ENCODE results near the gene ABCG1. TPM values are rescaled to one million over a fixed set of nuclear protein-coding genes. Genes with fewer than 3 reads are reported as not detected.
"Not testable (repeated sequence)": the region's sequence is repeated elsewhere in the genome, so short reads cannot be mapped to it uniquely, and the experiment has no call there.

Gene ABCG1
- polyA plus RNA-seq, 3 donors = 3.4 to 11.2 (median 10.9) TPM

GRCh38 chr21:42292563-42293142 lies 73.7 kb downstream of the ABCG1 start:
- not testable (repeated sequence) for H3K27ac ChIP-seq (ENCODE audit: low read depth, low read length)

DNA sequence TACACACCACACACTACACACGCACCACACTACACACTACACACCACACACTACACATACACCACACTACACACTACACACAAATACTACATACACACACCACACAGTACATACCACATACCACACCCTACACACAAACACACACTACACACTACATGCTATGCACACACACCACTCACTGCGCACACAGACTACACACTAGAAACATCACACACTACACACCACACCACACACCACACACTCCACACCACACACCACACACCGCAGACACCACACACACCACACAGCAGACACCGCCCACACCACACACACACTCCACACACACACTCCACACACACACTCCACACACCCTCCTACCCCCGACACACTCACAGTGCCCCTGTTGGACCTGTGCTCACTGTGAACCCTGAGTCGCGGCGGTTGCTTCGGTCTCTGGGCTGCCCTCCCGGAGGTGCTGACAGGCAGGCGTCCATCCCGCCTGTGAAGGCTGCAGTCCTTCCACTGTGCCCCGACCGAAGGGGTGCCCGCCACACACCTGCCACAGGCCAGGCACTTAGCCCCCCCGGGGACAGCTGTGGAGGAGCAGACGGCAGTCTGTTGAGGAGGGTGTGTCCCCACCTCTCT lies 74.8 kb downstream of the ABCG1 start:
- 92 to 93% (median 92%) methylated on average over 17 of the region's 17 CpGs for WGBS, 3 donors
- H3K27ac ChIP-seq (ENCODE audit: low read depth, low read length) = no peak overlapping the region

More at GRCh38 chr21:42292563-42293142, 73.7 kb downstream of the ABCG1 start:
- WGBS, 3 donors = 91 to 97% (median 95%) methylated on average over 4 of the region's 4 CpGs

- 85 to 92% (median 89%) methylated on average over 22 of the region's 22 CpGs for WGBS, 3 donors
- no peak overlapping the region for H3K27ac ChIP-seq (ENCODE audit: low read depth, low read length)
Measured at GRCh38 chr21:42294273-42294880, 75.4 kb downstream of the ABCG1 start.

DNA sequence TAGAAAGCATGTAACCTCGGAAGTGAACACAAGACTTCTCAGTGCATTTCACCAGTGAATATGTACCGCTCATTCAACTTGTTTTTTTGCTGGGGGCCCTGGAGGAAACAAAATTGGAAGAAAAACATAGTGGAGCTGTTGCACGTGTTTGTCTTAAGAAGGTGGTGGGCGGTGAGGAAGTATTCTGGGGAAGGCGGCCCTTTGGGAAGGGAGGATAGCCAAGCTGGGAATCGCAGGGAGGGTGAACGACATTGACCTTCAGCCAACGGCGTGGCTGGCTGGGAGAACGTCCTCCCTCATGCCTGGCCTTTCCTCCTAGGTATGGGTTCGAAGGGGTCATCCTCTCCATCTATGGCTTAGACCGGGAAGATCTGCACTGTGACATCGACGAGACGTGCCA lies 76.9 kb downstream of the ABCG1 start:
- 79 to 82% (median 81%) methylated on average over 15 of the region's 15 CpGs for WGBS, 3 donors
- H3K27ac ChIP-seq (ENCODE audit: low read depth, low read length) = no peak overlapping the region

GRCh38 chr21:42296501-42296900 lies 77.6 kb downstream of the ABCG1 start:
- no peak overlapping the region for H3K27ac ChIP-seq (ENCODE audit: low read depth, low read length)
- 84 to 90% (median 87%) methylated on average over 7 of the region's 7 CpGs for whole genome bisulfite sequencing, 3 donors

GRCh38 chr21:42297377-42297776 lies 78.4 kb downstream of the ABCG1 start:
- no peak overlapping the region for H3K27ac ChIP-seq (ENCODE audit: low read depth, low read length)
- WGBS, 3 donors = 69 to 87% (median 85%) methylated on average over 9 of the region's 9 CpGs

DNA sequence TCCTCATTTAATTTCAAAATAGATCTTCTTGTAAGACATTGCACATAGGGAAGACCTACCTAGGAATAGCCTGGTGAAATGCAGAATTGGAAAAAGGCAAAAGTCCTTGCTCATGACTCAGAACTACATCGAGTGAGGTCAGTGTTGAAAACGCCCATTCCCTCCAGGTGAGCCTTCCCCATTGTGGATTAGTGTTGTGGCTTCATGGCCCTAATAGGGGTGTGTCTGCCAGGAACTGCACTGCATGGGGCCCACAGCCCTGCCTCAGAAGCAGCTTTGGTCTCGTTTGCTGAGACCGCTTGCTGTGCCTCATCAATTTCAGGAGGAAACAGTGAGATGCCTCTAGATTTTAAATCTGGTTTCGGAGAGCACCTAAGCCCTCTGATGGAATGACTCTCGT lies 79.3 kb downstream of the ABCG1 start:
- 71 to 83% (median 77%) methylated on average over 6 of the region's 6 CpGs for WGBS, 3 donors

GRCh38 chr21:42298657-42299056 lies 79.7 kb downstream of the ABCG1 start:
- no peak overlapping the region for H3K27ac ChIP-seq (ENCODE audit: low read depth, low read length)

More for the DNA sequence above, 79.3 kb downstream of the ABCG1 start:
- no peak overlapping the region for H3K27ac ChIP-seq (ENCODE audit: low read depth, low read length)

GRCh38 chr21:42299324-42300044 lies 80.5 kb downstream of the ABCG1 start:
- 54 to 76% (median 57%) methylated on average over 20 of the region's 20 CpGs for WGBS, 3 donors
- no peak overlapping the region for H3K27ac ChIP-seq (ENCODE audit: low read depth, low read length)

More at GRCh38 chr21:42298657-42299056, 79.7 kb downstream of the ABCG1 start:
- 74 to 87% (median 81%) methylated on average over 5 of the region's 5 CpGs for WGBS, 3 donors

- WGBS, 3 donors = 65 to 80% (median 71%) methylated on average over 7 of the region's 7 CpGs
- no peak overlapping the region for H3K27ac ChIP-seq (ENCODE audit: low read depth, low read length)
Measured at GRCh38 chr21:42300045-42300583, 81.2 kb downstream of the ABCG1 start.

GRCh38 chr21:42300956-42301355 lies 82.0 kb downstream of the ABCG1 start:
- H3K27ac ChIP-seq (ENCODE audit: low read depth, low read length) = no peak overlapping the region
- 84 to 87% (median 87%) methylated on average over 9 of the region's 9 CpGs for WGBS, 3 donors

DNA sequence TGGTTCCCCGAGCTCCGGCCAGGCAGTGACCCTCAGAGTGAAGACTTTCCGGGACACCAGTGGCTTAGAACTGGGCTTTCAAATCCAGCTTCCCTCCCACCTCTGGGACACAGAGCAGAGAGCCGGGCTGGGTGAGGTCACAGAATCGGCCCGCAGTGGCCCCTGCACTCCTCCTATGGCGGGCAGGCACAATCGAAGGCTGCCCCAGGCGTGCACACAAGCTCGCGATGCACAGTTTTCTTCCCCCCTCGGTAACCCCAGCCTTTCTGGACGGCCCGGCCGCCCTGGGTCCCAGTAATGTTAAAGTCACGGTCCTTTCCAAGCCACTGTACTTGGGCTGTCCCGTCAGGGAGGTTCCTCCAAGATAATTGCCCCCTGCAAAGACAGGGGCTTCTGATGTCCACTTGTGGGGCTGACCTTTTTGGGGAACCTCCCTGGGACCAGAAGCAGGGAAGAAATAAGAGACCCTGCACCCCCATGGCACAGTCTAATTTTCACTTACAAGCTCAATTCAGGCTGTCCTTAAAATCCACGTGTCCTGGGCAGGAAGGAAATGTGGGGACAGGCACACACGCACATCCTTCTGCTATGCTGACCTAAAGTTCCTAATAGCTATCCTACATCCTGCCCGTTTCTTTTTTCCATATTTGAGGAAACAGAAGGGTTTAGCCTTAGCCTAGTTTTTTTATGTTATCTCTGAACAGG lies 82.6 kb downstream of the ABCG1 start:
- WGBS, 3 donors = 68 to 82% (median 77%) methylated on average over 19 to 20 of the region's 20 CpGs
- H3K27ac ChIP-seq (ENCODE audit: low read depth, low read length) = no peak overlapping the region

DNA sequence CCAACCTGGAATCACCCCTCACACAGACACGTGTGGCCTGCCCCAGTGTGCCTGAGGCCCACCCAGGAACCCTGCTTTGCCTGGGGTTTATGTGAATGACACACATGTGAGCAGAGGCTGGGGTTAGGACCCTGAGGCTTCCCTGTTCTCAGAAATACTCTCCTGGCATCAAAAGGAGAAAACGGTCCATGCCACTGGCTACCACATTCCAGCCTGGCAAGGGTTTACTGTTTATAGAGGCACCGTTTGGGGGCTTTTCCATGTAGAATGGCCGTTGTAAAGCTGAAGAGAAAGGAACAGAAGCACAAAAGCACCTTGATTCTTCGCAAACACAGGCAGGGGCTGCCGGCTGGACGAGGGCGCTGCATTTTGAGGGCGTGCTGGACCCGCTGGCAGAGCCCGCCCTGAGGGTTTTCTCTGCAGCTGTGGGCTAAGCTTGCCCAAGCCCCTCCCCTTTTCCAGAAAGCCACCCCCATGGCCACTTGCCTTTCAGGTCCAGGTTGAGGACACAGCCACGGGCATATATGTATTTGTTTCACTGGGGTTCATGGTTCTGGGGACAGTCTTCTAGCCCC lies 83.2 kb downstream of the ABCG1 start:
- no peak overlapping the region for H3K27ac ChIP-seq (ENCODE audit: low read depth, low read length)
- 60 to 76% (median 62%) methylated on average over 12 of the region's 12 CpGs for WGBS, 3 donors

- H3K27ac ChIP-seq (ENCODE audit: low read depth, low read length) = no peak overlapping the region
- WGBS, 3 donors = 68 to 82% (median 72%) methylated on average over 7 of the region's 7 CpGs
Measured at GRCh38 chr21:42302794-42303193, 83.9 kb downstream of the ABCG1 start.

GRCh38 chr21:42303443-42303842 lies 84.5 kb downstream of the ABCG1 start:
- WGBS, 3 donors = 59 to 75% (median 70%) methylated on average over 3 of the region's 3 CpGs
- no peak overlapping the region for H3K27ac ChIP-seq (ENCODE audit: low read depth, low read length)

GRCh38 chr21:42304556-42305454 lies 85.9 kb downstream of the ABCG1 start:
- 75 to 80% (median 80%) methylated on average over 22 of the region's 22 CpGs for WGBS, 3 donors
- no peak overlapping the region for H3K27ac ChIP-seq (ENCODE audit: low read depth, low read length)

- no peak overlapping the region for H3K27ac ChIP-seq (ENCODE audit: low read depth, low read length)
- WGBS, 3 donors = 94 to 95% (median 95%) methylated on average over 33 of the region's 33 CpGs
Measured at GRCh38 chr21:42305707-42306147, 86.8 kb downstream of the ABCG1 start.
